HepG2 (cell line): ENCODE measurements around the gene CRIM1. TPM values are rescaled to one million over a fixed set of nuclear protein-coding genes. Genes with fewer than 3 reads are reported as not detected.

Experiments
- DRAP1 ChIP-seq: IDR thresholded peaks from 2 replicates; pipeline ENCODE4 v1.6.1; 2016; ENCODE audit warnings: missing genetic modification reagents, missing compliant biosample characterization
- KAT7 ChIP-seq: IDR thresholded peaks from 2 replicates; pipeline ENCODE4 v1.6.1; 2018; ENCODE audit warnings: borderline replicate concordance, missing compliant biosample characterization
- MAF1 ChIP-seq: sonication (generic); formaldehyde crosslinking; IDR thresholded peaks from 2 replicates; pipeline ENCODE4 v1.5.0; 2020; ENCODE audit warnings: missing genetic modification reagents, borderline replicate concordance
- NFE2 ChIP-seq: sonication (generic); formaldehyde crosslinking; IDR thresholded peaks from 2 replicates; pipeline ENCODE4 v1.4.0; 2020; ENCODE audit warnings: missing genetic modification reagents
- PAWR ChIP-seq: sonication (generic); formaldehyde crosslinking; IDR thresholded peaks from 2 replicates; pipeline ENCODE4 v1.4.0; 2020; ENCODE audit warnings: missing genetic modification reagents, mild to moderate bottlenecking, borderline replicate concordance
- SRF ChIP-seq: IDR thresholded peaks from 2 replicates; pipeline ENCODE4 v1.6.1; 2011; ENCODE audit warnings: mild to moderate bottlenecking, low read depth, low read length, moderate library complexity
- STAT5B ChIP-seq: sonication (generic); formaldehyde crosslinking; IDR thresholded peaks from 2 replicates; pipeline ENCODE4 v1.4.0; 2020; ENCODE audit warnings: missing genetic modification reagents
- TBL1XR1 ChIP-seq: fragments of 150-350 bp; IDR thresholded peaks from 2 replicates; pipeline ENCODE4 v1.6.1; 2014; ENCODE audit warnings: borderline replicate concordance, low read length; ENCODE audit not compliant: partially characterized antibody
- TBP ChIP-seq: sonication (generic); formaldehyde crosslinking; IDR thresholded peaks from 2 replicates; pipeline ENCODE4 v1.5.0; 2020; ENCODE audit warnings: missing genetic modification reagents
- ZBTB43 ChIP-seq: sonication (generic); formaldehyde crosslinking; conservative IDR thresholded peaks from 2 replicates; pipeline ENCODE4 v1.4.0; 2020; ENCODE audit warnings: missing genetic modification reagents
- ZNF546 ChIP-seq: sonication (generic); formaldehyde crosslinking; conservative IDR thresholded peaks from 2 replicates; pipeline ENCODE4 v1.8.1; 2023; ENCODE audit warnings: mild to moderate bottlenecking, missing genetic modification reagents
- ZNF75D ChIP-seq: sonication (generic); formaldehyde crosslinking; IDR thresholded peaks from 2 replicates; pipeline ENCODE4 v1.8.1; 2023; ENCODE audit warnings: missing genetic modification reagents, mild to moderate bottlenecking, borderline replicate concordance
- ZNF777 ChIP-seq: sonication (generic); formaldehyde crosslinking; IDR thresholded peaks from 2 replicates; pipeline ENCODE4 v1.4.0; 2020; ENCODE audit warnings: missing genetic modification reagents
- ZSCAN30 ChIP-seq: sonication (generic); formaldehyde crosslinking; IDR thresholded peaks from 2 replicates; pipeline ENCODE4 v1.5.0; 2020; ENCODE audit warnings: mild to moderate bottlenecking, missing genetic modification reagents
- polyA plus RNA-seq, 8 experiments: library from polyadenylated mRNA; depleted of rRNA in 3 of 8; stranded (reverse) in 7 of 8; unstranded in 1 of 8; fragments of >200 nt; fragmentation: Illumina TruSeq in 4 of 8; extraction: Trizol in 4 of 8; gene quantifications; 2 replicates each; pipeline versions ENCODE4 v1.2.1 to v1.2.3, GENCODE V29; 2011 to 2016; ENCODE audit warnings: low read depth in 4 of 8, missing spikeins in 1 of 8, mixed read lengths in 1 of 8; ENCODE audit not compliant: insufficient read depth in 1 of 8
- total RNA-seq, 5 experiments: library from RNA; depleted of rRNA; stranded (reverse); fragments of >200 nt; fragmentation: Illumina TruSeq; extraction: Trizol; gene quantifications; 2 replicates each; pipeline ENCODE4 v1.2.3, GENCODE V29; 2016; ENCODE audit warnings: low read depth in 1 of 5
- TF ChIP-seq, protein P1 (sequence below): sonication (generic); formaldehyde crosslinking; IDR thresholded peaks from 2 replicates; pipeline ENCODE4 v1.4.0; 2020; ENCODE audit warnings: missing genetic modification reagents, borderline replicate concordance
- TF ChIP-seq, protein P2 (sequence below): sonication (generic); formaldehyde crosslinking; IDR thresholded peaks from 2 replicates; pipeline ENCODE4 v1.4.0; 2020; ENCODE audit warnings: mild to moderate bottlenecking, missing genetic modification reagents
- TF ChIP-seq, protein P3 (sequence below): sonication (generic); formaldehyde crosslinking; IDR thresholded peaks from 2 replicates; pipeline ENCODE4 v1.4.0; 2020; ENCODE audit warnings: missing genetic modification reagents, mild to moderate bottlenecking, borderline replicate concordance

Gene CRIM1
- total and polyA plus RNA-seq, 2 of the 13 experiments (the other 11 are each of a cell fraction or from before 2014, with no cell fraction given) = 39.1 to 69.9 TPM

GRCh38 chr2:36380624-36381481, 25.3 kb downstream of the CRIM1 start (continued):
- TF ChIP-seq PAWR (CRISPR knock-in tag) = no peak
- TF ChIP-seq KAT7 = peak; percentile 73; the same call in 1 of the 2 replicates
- TF ChIP-seq, protein P1, sequence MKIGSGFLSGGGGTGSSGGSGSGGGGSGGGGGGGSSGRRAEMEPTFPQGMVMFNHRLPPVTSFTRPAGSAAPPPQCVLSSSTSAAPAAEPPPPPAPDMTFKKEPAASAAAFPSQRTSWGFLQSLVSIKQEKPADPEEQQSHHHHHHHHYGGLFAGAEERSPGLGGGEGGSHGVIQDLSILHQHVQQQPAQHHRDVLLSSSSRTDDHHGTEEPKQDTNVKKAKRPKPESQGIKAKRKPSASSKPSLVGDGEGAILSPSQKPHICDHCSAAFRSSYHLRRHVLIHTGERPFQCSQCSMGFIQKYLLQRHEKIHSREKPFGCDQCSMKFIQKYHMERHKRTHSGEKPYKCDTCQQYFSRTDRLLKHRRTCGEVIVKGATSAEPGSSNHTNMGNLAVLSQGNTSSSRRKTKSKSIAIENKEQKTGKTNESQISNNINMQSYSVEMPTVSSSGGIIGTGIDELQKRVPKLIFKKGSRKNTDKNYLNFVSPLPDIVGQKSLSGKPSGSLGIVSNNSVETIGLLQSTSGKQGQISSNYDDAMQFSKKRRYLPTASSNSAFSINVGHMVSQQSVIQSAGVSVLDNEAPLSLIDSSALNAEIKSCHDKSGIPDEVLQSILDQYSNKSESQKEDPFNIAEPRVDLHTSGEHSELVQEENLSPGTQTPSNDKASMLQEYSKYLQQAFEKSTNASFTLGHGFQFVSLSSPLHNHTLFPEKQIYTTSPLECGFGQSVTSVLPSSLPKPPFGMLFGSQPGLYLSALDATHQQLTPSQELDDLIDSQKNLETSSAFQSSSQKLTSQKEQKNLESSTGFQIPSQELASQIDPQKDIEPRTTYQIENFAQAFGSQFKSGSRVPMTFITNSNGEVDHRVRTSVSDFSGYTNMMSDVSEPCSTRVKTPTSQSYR = peak; percentile 95
- TF ChIP-seq SRF = 0 out of 2 replicates have a peak, but pooled peaks have one; percentile 26
- no peak for TF ChIP-seq TBP
- peak; percentile 84 for TF ChIP-seq ZBTB43
- no peak for TF ChIP-seq ZSCAN30 (CRISPR knock-in tag)
- no peak for TF ChIP-seq NFE2 (CRISPR knock-in tag)
- peak; percentile 55; the same call in 1 of the 2 replicates for TF ChIP-seq ZNF777 (CRISPR knock-in tag)
- no peak for TF ChIP-seq ZNF546 (CRISPR knock-in tag)
- TF ChIP-seq MAF1 (CRISPR knock-in tag) = 0 out of 2 replicates have a peak, but pooled peaks have one; percentile 64
- peak; percentile 87 for TF ChIP-seq TBL1XR1
- TF ChIP-seq STAT5B (CRISPR knock-in tag) = 0 out of 2 replicates have a peak, but pooled peaks have one; percentile 24
- TF ChIP-seq DRAP1 = peak; percentile 34; the same call in 1 of the 2 replicates
- TF ChIP-seq ZNF75D (CRISPR knock-in tag) = no peak
- TF ChIP-seq, protein P2, sequence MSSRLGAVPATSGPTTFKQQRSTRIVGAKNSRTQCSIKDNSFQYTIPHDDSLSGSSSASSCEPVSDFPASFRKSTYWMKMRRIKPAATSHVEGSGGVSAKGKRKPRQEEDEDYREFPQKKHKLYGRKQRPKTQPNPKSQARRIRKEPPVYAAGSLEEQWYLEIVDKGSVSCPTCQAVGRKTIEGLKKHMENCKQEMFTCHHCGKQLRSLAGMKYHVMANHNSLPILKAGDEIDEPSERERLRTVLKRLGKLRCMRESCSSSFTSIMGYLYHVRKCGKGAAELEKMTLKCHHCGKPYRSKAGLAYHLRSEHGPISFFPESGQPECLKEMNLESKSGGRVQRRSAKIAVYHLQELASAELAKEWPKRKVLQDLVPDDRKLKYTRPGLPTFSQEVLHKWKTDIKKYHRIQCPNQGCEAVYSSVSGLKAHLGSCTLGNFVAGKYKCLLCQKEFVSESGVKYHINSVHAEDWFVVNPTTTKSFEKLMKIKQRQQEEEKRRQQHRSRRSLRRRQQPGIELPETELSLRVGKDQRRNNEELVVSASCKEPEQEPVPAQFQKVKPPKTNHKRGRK (CRISPR knock-in tag) = peak; percentile 85
- TF ChIP-seq, protein P3, sequence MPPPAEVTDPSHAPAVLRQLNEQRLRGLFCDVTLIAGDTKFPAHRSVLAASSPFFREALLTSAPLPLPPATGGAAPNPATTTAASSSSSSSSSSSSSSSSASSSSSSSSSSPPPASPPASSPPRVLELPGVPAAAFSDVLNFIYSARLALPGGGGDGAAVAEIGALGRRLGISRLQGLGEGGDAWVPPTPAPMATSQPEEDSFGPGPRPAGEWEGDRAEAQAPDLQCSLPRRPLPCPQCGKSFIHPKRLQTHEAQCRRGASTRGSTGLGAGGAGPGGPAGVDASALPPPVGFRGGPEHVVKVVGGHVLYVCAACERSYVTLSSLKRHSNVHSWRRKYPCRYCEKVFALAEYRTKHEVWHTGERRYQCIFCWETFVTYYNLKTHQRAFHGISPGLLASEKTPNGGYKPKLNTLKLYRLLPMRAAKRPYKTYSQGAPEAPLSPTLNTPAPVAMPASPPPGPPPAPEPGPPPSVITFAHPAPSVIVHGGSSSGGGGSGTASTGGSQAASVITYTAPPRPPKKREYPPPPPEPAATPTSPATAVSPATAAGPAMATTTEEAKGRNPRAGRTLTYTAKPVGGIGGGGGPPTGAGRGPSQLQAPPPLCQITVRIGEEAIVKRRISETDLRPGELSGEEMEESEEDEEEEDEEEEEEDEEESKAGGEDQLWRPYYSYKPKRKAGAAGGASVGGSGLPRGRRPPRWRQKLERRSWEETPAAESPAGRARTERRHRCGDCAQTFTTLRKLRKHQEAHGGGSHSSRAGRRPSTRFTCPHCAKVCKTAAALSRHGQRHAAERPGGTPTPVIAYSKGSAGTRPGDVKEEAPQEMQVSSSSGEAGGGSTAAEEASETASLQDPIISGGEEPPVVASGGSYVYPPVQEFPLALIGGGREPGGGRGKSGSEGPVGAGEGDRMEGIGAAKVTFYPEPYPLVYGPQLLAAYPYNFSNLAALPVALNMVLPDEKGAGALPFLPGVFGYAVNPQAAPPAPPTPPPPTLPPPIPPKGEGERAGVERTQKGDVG (CRISPR knock-in tag) = peak; percentile 95; the same call in 1 of the 2 replicates
